Heart left ventricle (tissue), 16 donors: ENCODE measurements around the gene KRT17. TPM values are rescaled to one million over a fixed set of nuclear protein-coding genes. Genes with fewer than 3 reads are reported as not detected.
A peak's percentile ranks its signal among the peaks of the same experiment; 100 is the strongest.

Source experiments
- ATAC-seq, 4 donors: fragments of 200-7000 bp; cut with Tn5 transposase; one replicate each; pipeline ENCODE4 v1.9.1; 2020 to 2022; ENCODE audit warnings: moderate library complexity in 4 of 4, mild to moderate bottlenecking in 3 of 4, moderate number of reproducible peaks in 1 of 4
- DNase-seq, 5 donors: peaks; one replicate each; pipeline ENCODE4 v3.0.0-alpha.2; 2020
- H3K27ac ChIP-seq, 12 donors: fragments of 200-600 bp; sonication (generic) in 4 of 12; one replicate each; pipeline versions ENCODE4 v1.5.0 to v1.8.0; 2016 to 2022; ENCODE audit warnings: mild to moderate bottlenecking in 2 of 12
- H3K27me3 ChIP-seq, 9 donors: fragments of 200-600 bp; sonication (generic) in 2 of 9; one replicate each; pipeline versions ENCODE4 v1.5.1 to v1.8.0; 2016 to 2022; ENCODE audit warnings: mild to moderate bottlenecking in 3 of 9
- H3K36me3 ChIP-seq, 9 donors: fragments of 200-600 bp; sonication (generic) in 2 of 9; one replicate each; pipeline versions ENCODE4 v1.5.0 to v1.8.0; 2018 to 2022; ENCODE audit warnings: mild to moderate bottlenecking in 2 of 9
- H3K4me1 ChIP-seq, 12 donors: fragments of 200-600 bp; sonication (generic) in 4 of 12; one replicate each; pipeline versions ENCODE4 v1.5.0 to v1.8.0; 2016 to 2022; ENCODE audit warnings: mild to moderate bottlenecking in 3 of 12
- H3K4me3 ChIP-seq, 12 donors: fragments of 200-600 bp; sonication (generic) in 4 of 12; one replicate each; pipeline versions ENCODE4 v1.5.0 to v1.8.0; 2017 to 2022; ENCODE audit warnings: mild to moderate bottlenecking in 9 of 12, moderate library complexity in 4 of 12
- H3K9me3 ChIP-seq, 12 donors: fragments of 200-600 bp; sonication (generic) in 4 of 12; one replicate each; pipeline versions ENCODE4 v1.5.0 to v1.8.0; 2016 to 2022; ENCODE audit warnings: mild to moderate bottlenecking in 1 of 12
- POLR2A ChIP-seq, 2 donors: fragments of 450-650 bp; IDR thresholded peaks; one replicate each; pipeline ENCODE4 v1.6.1; 2017; ENCODE audit warnings: antibody characterized with exemption in 2 of 2, mild to moderate bottlenecking in 2 of 2, moderate library complexity in 2 of 2
- WGBS, 4 donors: extraction: QIAGEN DNeasy Blood & Tissue Kit in 2 of 4; methylation state at CpG; one replicate each; pipeline versions ENCODE4 v1.1.5 to v1.1.7; 2013 to 2018; 5-methylcytosine and 5-hydroxymethylcytosine counted together
- intact Hi-C, 10 donors: fragments of 100-400 bp; cut with DNase I; formaldehyde crosslinking; loops; one replicate each; pipeline versions ENCODE4 v1.11.1 to v1.14.2; 2022
- polyA plus RNA-seq, 2 donors: library from polyadenylated mRNA; stranded (reverse); fragments of 200-250 nt; gene quantifications; one replicate each; pipeline ENCODE4 v1.2.3, GENCODE V29; 2013
- total RNA-seq, 9 donors: library from RNA; depleted of rRNA in 2 of 9; stranded (reverse); fragments of >200 nt in 2 of 9; fragmentation: NEBNext Ultra II Directional in 3 of 9; extraction: Animal tissue kit (Norgen Biotek cat#: 25700) in 3 of 9; gene quantifications; one replicate each; pipeline versions ENCODE4 v1.1.0 to v1.2.4, GENCODE V29; 2016 to 2023
- TF ChIP-seq, protein P1 (sequence below), 12 donors: fragments of 200-600 bp; sonication (generic) in 4 of 12; IDR thresholded peaks; one replicate each; pipeline versions ENCODE4 v1.5.0 to v1.8.0; 2018 to 2022; ENCODE audit warnings: antibody characterized with exemption in 12 of 12, mild to moderate bottlenecking in 5 of 12
- donor health status: ischemic (EF 13 %, LVEDD 7.1; RV severe dilation, severe dysfunction).
- donor health status: healthy with polysubstance abuse.
- donor health status: DM: no; HTN: yes; CAD: no.
- donor health status: DM: no; HTN: no; CAD: no.
- donor health status: ischemic (EF 25% LVEDD 6.9; RV normal size, moderate dysfunction).
- donor health status: ischemic (EF 25% LVEDD 5.7; RV mildly dilated, moderate dysfunction).
- donor health status: healthy.
- donor health status: DM: yes; HTN: yes; CAD: no.
- donor health status: ischemic (EF 35%, LVEDD 5.7; RV mildly dilated, moderate dysfunction).
- donor health status: nonischemic (EF 11% LVEDD 7.7; RV severe dilation, severe dysfunction).
- donor health status: DM: yes; HTN: yes; CAD: no.
- donor health status: PGD.
- donor health status: ischemic (EF 29% LVEDD 5.4; RV normal size, mild dysfunction).
- donor health status: nonischemic (EF 23%, LVEDD 6.1; RV moderate dilation, normal function).

Gene KRT17
- total and polyA plus RNA-seq, 11 donors: 0.60 TPM; not detected in 10

DNA sequence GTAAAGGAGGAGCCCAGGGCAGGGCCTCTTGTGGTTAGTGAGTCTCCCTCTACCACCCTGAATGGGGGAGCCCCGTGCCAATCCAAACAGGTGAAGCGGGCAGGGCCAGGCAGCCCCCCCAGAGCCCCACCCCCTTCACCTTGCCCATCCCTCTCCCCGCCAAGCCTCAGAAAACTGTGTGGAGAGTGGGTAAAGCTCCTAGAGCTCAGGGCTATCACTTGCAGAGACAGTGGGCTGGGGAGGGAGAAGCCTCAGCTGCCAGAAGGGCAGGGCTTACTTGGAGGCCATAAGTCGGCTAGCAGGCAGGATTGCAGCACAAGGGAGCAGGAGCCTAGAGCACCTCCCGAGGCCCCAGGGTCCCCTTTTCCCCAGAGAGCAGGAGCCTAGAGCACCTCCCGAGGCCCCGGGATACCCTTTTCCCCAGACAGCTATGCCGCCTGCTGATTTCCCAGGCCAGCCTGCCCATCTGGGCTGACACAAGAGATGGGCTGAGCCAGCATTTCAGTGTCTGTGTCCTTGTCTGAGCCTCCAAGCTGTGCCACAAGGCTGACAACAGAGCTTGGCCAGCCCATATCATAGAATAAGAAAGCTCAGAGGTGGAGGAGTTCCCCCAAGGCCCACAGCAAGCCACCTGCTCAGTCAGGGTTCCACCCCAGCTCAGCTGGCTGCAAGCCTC, 30.9 kb downstream of the KRT17 start:
- 59 to 79% (median 63%) methylated on average over 8 of the region's 8 CpGs for WGBS, 4 donors
- no peak for TF ChIP-seq POLR2A (IDR thresholded peaks at IDR 0.05)
- TF ChIP-seq, protein P1, sequence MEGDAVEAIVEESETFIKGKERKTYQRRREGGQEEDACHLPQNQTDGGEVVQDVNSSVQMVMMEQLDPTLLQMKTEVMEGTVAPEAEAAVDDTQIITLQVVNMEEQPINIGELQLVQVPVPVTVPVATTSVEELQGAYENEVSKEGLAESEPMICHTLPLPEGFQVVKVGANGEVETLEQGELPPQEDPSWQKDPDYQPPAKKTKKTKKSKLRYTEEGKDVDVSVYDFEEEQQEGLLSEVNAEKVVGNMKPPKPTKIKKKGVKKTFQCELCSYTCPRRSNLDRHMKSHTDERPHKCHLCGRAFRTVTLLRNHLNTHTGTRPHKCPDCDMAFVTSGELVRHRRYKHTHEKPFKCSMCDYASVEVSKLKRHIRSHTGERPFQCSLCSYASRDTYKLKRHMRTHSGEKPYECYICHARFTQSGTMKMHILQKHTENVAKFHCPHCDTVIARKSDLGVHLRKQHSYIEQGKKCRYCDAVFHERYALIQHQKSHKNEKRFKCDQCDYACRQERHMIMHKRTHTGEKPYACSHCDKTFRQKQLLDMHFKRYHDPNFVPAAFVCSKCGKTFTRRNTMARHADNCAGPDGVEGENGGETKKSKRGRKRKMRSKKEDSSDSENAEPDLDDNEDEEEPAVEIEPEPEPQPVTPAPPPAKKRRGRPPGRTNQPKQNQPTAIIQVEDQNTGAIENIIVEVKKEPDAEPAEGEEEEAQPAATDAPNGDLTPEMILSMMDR (IDR thresholded peaks at IDR 0.05): no peak
- DNase-seq (peak in 1 of 5 donors; percentile 54), ATAC-seq (no peak)
- intact Hi-C loops: no loop called here
- Histone ChIP-seq H3K27ac (no peak overlapping the region), H3K4me1 (no peaks in the 10 kb centered on the region), H3K36me3 (no peaks in the 10 kb centered on the region), H3K27me3 (peaks cover 0 to 36% (median 4%) of the 10 kb centered on the region in 9 donors), H3K9me3 (no peaks in the 10 kb centered on the region), H3K4me3 (no peak overlapping the region)

DNA sequence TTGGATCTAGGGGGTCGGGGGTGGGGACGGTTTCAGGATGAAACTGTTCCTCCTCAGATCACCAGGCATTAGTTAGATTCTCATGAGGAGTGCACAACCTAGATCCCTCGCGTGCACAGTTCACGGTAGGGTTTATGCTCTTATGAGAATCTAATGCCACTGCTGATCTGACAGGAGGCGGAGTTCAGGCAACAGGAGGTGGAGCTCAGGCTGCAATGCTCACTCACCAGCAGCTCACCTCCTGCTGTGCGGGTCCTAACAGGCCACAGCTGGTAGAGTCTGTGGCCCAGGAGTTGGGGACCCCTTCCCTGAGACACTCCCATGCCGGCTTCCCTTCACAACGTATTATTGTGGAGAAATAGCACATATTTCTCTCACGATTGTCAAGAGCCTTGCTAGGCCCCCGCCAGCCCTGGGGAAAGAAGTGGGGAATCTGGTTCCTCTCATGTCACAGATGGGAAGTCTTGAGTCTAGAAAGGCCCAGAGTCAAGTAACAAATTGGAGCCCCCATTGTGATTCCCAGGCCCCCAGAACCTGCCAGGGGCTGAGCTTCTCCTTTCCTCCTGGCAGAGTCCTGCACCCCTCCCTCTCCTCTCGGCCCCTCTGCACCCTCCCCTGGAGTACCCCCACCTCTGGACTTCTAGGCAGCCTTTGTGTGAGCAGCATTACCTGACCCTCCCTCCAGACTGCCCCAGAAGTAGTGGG, 31.6 kb downstream of the KRT17 start:
- Histone ChIP-seq H3K27me3 (peaks cover 0 to 36% (median 4%) of the 10 kb centered on the region in 9 donors), H3K9me3 (no peaks in the 10 kb centered on the region), H3K27ac (no peak overlapping the region), H3K36me3 (no peaks in the 10 kb centered on the region), H3K4me1 (no peaks in the 10 kb centered on the region), H3K4me3 (no peak overlapping the region)
- intact Hi-C loops: no loop called here
- no peak for TF ChIP-seq POLR2A (IDR thresholded peaks at IDR 0.05)
- TF ChIP-seq, protein P1 (IDR thresholded peaks at IDR 0.05): no peak
- peak in 1 of 5 donors; percentile 21 for DNase-seq
- 73 to 83% (median 76%) methylated on average over 12 of the region's 12 CpGs for WGBS, 4 donors
- no peak for ATAC-seq

DNA sequence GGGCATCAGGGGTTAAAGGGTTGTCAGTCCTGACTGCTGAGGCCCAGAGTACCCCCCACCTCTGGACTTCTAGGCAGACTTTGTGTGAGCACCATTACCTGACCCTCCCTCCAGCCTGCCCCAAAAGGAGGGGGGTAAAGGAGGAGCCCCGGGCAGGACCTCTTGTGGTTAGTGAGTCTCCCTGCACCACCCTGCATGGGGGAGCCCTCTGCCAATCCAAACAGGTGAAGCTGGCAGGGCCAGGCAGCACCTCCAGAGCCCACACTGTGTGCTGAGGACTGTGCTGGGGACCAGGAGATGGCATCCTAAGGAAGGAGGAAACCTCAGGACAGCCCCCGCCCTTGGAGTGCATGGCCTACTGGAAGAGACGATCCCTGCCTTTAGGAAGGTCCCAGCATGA, 35.1 kb downstream of the KRT17 start:
- ATAC-seq: no peak
- Histone ChIP-seq H3K4me1 (no peaks in the 10 kb centered on the region), H3K36me3 (no peaks in the 10 kb centered on the region), H3K27me3 (peaks cover 0 to 41% (median under 1%) of the 10 kb centered on the region in 9 donors), H3K27ac (no peak overlapping the region), H3K4me3 (no peak overlapping the region), H3K9me3 (no peaks in the 10 kb centered on the region)
- intact Hi-C loops: loop anchor here in 1 of 10 donors (10.0 kb wide), 1 partner anchor 56 kb away; no protein-coding TSS in a partner anchor
- WGBS, 4 donors: 62 to 84% (median 74%) methylated on average over 2 to 3 of the region's 3 CpGs
- DNase-seq: peak in 1 of 5 donors; percentile 33
- TF ChIP-seq, protein P1 (IDR thresholded peaks at IDR 0.05): no peak
- TF ChIP-seq POLR2A (IDR thresholded peaks at IDR 0.05): no peak

GRCh38 chr17:41588126-41588810, 36.1 kb downstream of the KRT17 start:
- Histone ChIP-seq H3K4me1 (no peaks in the 10 kb centered on the region), H3K36me3 (no peaks in the 10 kb centered on the region), H3K9me3 (no peaks in the 10 kb centered on the region), H3K27ac (no peak overlapping the region), H3K4me3 (no peak overlapping the region), H3K27me3 (peaks cover 0 to 35% (median 0%) of the 10 kb centered on the region in 9 donors)
- DNase-seq (no peak), ATAC-seq (no peak)
- intact Hi-C loops: loop anchor here in 1 of 10 donors (10.0 kb wide), 1 partner anchor 57 kb away; no protein-coding TSS in a partner anchor
- TF ChIP-seq POLR2A (IDR thresholded peaks at IDR 0.05): no peak
- TF ChIP-seq, protein P1 (IDR thresholded peaks at IDR 0.05): no peak
- 64 to 78% (median 70%) methylated on average over 4 to 8 of the region's 8 CpGs for WGBS, 4 donors
